Measurements from ENCODE around the gene GPR107.

The GPR107 gene

GRCh38 chr9:130042885-130043653 lies 10.6 kb upstream of the GPR107 start, which contains the start of gene FNBP1:
FNBP1 (minus strand) TSS chr9:130043189; CDS start chr9:130042975, 214 bp downstream.
- Histone ChIP-seq H3K9me3 (ENCODE audit: control insufficient read depth, insufficient read depth, low read length) (no peaks in the 10 kb centered on the region), H3K27me3 (ENCODE audit: control insufficient read depth, insufficient read depth, low read length) (peaks cover 17% of the 10 kb centered on the region), H3K4me3 (ENCODE audit: low read depth, low read length) (peak within 1 kb of the TSS; percentile 90), H3K36me3 (ENCODE audit: control insufficient read depth, insufficient read depth, low read length) (no peaks in the 10 kb centered on the region), H3K4me1 (ENCODE audit: control insufficient read depth, insufficient read depth, low read length) (peaks cover 16% of the 10 kb centered on the region), H3K9ac (ENCODE audit: low read depth, low read length) (peak within 1 kb of the TSS; percentile 47), H3K27ac (ENCODE audit: low read depth, low read length) (peak within 1 kb of the TSS; percentile 78)

DNA sequence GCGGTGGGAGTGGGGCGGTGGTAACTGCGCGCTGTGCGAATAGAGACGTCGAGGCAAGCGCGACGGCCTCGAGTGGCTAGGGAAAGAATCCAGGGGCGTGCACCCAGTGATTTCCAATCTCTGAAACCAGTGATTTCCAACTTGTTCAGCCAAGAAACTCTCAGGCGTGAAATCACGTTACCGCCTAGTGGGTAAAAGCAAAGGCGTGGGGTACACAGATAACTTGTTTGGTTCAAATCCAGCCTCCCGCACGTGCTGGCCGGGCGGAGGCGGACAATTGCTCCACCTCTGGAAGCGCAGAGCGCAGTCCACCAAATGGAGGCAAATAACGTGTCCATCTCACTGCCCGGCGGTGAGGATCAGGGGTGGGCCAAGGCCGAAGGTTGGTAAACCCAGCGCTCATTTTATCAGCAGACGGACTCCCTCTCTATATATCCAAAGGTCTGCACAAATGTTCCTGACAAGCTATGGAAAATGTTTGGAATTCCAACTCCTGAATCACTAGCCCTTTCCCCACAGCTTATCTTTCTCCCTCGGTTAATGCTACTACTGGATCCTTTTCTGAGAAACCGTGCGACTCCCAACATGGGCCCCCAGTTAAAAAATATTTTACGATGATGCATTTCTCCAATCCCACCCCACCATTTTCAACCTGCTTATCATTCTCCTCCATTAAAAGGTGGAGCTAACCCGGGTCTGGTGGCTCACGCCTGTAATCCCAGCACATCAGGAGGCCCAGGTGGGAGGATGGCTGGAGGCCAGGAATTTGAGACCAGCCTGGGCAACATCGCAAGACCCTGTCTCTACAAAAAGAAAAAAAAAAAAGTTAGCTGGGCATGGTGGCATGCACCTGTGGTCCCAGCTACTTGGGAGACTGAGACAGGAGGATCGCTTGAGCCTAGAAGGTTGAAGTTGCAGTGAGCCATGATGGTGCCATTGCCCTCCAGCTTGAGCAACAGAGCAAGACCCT lies 9.8 kb upstream of the GPR107 start:
- Histone ChIP-seq H3K27me3 (ENCODE audit: control insufficient read depth, insufficient read depth, low read length) (peaks cover 17% of the 10 kb centered on the region), H3K9me3 (ENCODE audit: control insufficient read depth, insufficient read depth, low read length) (no peaks in the 10 kb centered on the region), H3K27ac (ENCODE audit: low read depth, low read length) (peak overlapping the region; percentile 58), H3K4me3 (ENCODE audit: low read depth, low read length) (peak overlapping the region; percentile 72), H3K36me3 (ENCODE audit: control insufficient read depth, insufficient read depth, low read length) (no peaks in the 10 kb centered on the region), H3K9ac (ENCODE audit: low read depth, low read length) (peak overlapping the region; percentile 42; the same call in 1 of the 2 replicates), H3K4me1 (ENCODE audit: control insufficient read depth, insufficient read depth, low read length) (peaks cover 16% of the 10 kb centered on the region)

DNA sequence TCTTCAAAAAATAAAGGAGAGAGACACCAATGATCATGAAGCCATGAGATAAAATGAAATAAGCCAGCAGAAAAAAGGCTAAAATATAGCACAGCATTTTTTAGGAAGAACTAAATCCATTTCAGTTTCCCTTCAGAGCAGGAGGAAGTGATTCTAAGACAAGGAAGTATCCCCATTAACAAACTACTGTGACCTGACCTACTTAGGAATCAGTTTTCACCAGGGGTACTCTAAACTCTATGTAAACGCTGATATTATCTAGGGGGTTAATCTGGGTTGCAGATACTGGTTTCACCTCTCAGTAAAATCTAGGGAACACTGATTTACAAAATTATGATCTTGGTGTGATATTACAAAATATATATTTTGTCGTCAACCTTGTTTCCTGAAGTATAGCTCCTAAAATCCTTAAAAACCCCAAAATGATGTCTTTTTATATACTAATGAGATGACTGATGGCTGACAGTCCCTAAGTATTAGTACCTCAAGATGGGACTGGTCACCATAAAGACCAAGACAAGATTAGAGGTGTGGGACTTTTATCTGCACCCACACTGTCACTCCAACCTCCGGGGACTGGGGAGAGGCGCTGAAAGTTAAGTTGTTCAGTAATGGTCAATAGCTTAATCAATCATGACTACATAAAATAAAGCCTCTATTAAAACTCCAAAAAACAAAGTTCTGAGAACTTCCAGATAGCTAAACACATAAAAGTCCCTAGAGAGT lies 7.8 kb upstream of the GPR107 start:
- Histone ChIP-seq H3K9me3 (ENCODE audit: control insufficient read depth, insufficient read depth, low read length) (no peaks in the 10 kb centered on the region), H3K4me1 (ENCODE audit: control insufficient read depth, insufficient read depth, low read length) (peaks cover 19% of the 10 kb centered on the region), H3K27ac (ENCODE audit: low read depth, low read length) (no peak overlapping the region), H3K9ac (ENCODE audit: low read depth, low read length) (no peak overlapping the region), H3K4me3 (ENCODE audit: low read depth, low read length) (no peak overlapping the region), H3K27me3 (ENCODE audit: control insufficient read depth, insufficient read depth, low read length) (peaks cover 17% of the 10 kb centered on the region), H3K36me3 (ENCODE audit: control insufficient read depth, insufficient read depth, low read length) (no peaks in the 10 kb centered on the region)

DNA sequence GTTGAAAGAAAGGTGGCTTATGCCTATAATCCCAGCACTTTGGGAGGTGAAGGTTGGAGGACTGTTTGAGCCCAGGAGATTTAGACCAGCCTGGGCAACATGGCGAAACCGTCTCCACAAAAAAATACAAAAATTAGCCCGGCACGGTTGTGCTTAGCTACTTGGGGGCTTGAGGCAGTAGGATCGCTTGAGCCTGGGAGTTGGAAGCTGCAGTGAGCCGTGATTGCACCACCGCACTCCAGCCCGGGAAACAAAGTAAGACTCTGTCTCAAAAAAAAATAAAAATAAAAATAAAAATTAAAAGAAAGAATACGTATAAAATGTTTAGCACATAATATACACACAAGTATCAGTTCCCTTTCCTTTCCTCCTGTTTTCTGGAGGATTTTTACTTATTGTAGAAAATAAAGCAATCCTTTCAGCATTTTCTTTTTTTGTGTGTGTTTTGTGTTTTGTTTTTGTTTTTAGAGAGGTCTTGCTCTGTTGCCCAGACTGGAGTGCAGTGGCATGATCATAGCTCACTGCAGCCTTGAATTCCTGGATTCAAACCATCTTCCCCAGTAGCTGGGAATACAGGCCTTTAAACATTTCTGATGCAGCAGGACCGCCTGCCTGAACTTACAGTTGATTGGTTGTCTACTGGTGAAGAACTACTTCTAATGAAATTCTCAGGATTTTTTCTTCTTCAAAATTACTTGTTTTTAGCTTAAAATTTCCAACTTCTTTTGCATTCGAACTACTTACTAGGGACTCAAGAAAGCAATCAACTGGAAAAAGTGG lies 4.1 kb upstream of the GPR107 start:
- H3K27ac ChIP-seq (ENCODE audit: low read depth, low read length) = peak overlapping the region; percentile 20

GRCh38 chr9:130050462-130050861 lies 3.2 kb upstream of the GPR107 start:
- Histone ChIP-seq H3K36me3 (ENCODE audit: control insufficient read depth, insufficient read depth, low read length) (no peaks in the 10 kb centered on the region), H3K4me3 (ENCODE audit: low read depth, low read length) (no peak overlapping the region), H3K4me1 (ENCODE audit: control insufficient read depth, insufficient read depth, low read length) (peaks cover 11% of the 10 kb centered on the region; the same call in 1 of the 2 replicates), H3K27me3 (ENCODE audit: control insufficient read depth, insufficient read depth, low read length) (no peaks in the 10 kb centered on the region), H3K9me3 (ENCODE audit: control insufficient read depth, insufficient read depth, low read length) (no peaks in the 10 kb centered on the region), H3K27ac (ENCODE audit: low read depth, low read length) (peak overlapping the region; percentile 20), H3K9ac (ENCODE audit: low read depth, low read length) (no peak overlapping the region)

More for the DNA sequence above, 4.1 kb upstream of the GPR107 start:
- Histone ChIP-seq H3K4me1 (ENCODE audit: control insufficient read depth, insufficient read depth, low read length) (peaks cover 8% of the 10 kb centered on the region; the same call in 1 of the 2 replicates), H3K27me3 (ENCODE audit: control insufficient read depth, insufficient read depth, low read length) (no peaks in the 10 kb centered on the region), H3K4me3 (ENCODE audit: low read depth, low read length) (no peak overlapping the region), H3K9ac (ENCODE audit: low read depth, low read length) (no peak overlapping the region), H3K36me3 (ENCODE audit: control insufficient read depth, insufficient read depth, low read length) (no peaks in the 10 kb centered on the region), H3K9me3 (ENCODE audit: control insufficient read depth, insufficient read depth, low read length) (no peaks in the 10 kb centered on the region)

DNA sequence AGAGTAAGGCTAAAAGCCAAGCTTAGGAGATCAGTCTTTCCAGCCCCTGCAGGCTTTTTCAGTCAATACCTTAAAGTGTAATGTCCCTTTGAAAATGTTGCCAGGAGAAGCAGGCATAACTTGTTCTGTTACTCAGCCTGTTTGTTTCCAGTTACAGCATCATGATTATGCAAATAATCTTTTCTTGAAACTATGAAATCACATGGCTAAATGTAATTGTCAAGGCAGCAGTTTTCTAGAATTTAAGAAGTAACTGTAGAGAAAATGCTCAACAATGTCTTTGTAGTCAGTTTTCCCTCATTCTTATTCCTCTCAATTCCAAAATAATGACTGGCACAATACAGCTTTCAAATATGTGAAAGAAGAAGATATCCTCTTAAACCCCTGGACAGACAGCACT lies 1.9 kb upstream of the GPR107 start:
- no peak overlapping the region for H3K4me3 ChIP-seq (ENCODE audit: low read depth, low read length)

DNA sequence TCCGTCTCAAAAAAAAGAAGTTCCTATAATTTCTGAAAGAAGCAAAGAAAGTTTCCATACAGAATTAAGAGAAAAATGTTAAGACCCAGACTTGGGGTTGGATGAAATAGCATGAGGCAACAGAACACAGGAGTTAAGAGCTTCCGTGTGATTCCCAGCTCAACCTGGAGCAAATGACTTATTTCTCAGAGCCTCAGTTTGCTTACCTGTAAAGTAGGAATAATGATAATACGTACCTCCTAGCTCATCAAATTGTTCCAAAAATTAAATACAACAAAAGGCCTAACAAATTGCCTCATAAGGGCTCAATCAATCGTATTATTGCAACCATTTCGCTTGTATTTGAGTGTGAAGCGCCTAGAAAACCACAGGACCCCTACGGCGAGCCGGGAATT lies 600 bp upstream of the GPR107 start:
- Histone ChIP-seq H3K4me3 (ENCODE audit: low read depth, low read length) (peak overlapping the region; percentile 75), H3K9ac (ENCODE audit: low read depth, low read length) (peak overlapping the region; percentile 62), H3K27me3 (ENCODE audit: control insufficient read depth, insufficient read depth, low read length) (no peaks in the 10 kb centered on the region), H3K36me3 (ENCODE audit: control insufficient read depth, insufficient read depth, low read length) (no peaks in the 10 kb centered on the region), H3K9me3 (ENCODE audit: control insufficient read depth, insufficient read depth, low read length) (no peaks in the 10 kb centered on the region), H3K27ac (ENCODE audit: low read depth, low read length) (peak overlapping the region; percentile 92), H3K4me1 (ENCODE audit: control insufficient read depth, insufficient read depth, low read length) (peaks cover 8% of the 10 kb centered on the region; the same call in 1 of the 2 replicates)

More for the DNA sequence above, 1.9 kb upstream of the GPR107 start:
- Histone ChIP-seq H3K27me3 (ENCODE audit: control insufficient read depth, insufficient read depth, low read length) (no peaks in the 10 kb centered on the region), H3K36me3 (ENCODE audit: control insufficient read depth, insufficient read depth, low read length) (no peaks in the 10 kb centered on the region), H3K27ac (ENCODE audit: low read depth, low read length) (no peak overlapping the region), H3K9me3 (ENCODE audit: control insufficient read depth, insufficient read depth, low read length) (no peaks in the 10 kb centered on the region), H3K9ac (ENCODE audit: low read depth, low read length) (no peak overlapping the region), H3K4me1 (ENCODE audit: control insufficient read depth, insufficient read depth, low read length) (peaks cover 8% of the 10 kb centered on the region; the same call in 1 of the 2 replicates)

DNA sequence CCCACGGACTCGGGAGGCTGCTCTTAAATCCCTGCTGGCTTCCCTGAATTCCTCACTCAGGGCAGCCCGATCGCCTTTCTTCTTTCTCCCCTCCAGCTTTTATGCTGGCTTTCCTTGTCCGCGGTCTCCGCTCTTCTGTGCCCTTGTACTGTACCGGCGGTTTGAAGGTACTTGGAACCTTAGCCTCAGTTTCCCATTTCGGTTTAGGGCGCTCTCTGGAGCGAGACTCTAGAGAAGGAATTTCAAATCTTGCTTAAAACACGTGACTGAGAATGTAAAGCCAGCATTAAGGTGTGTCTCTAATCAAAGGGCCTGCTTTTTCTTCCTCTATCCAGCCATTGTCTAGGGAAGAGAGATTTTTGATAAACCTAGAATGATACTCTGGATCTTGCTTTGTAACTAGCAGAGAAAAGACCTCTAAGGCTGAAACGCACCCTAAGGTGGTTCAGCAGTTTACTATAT lies 650 bp downstream of the GPR107 start:
- H3K36me3 ChIP-seq (ENCODE audit: control insufficient read depth, insufficient read depth, low read length) = peaks cover 4% of the 10 kb centered on the region
- H3K27me3 ChIP-seq (ENCODE audit: control insufficient read depth, insufficient read depth, low read length) = no peaks in the 10 kb centered on the region
- 0 out of 2 replicates have a peak, but pooled peaks cover 4% of the 10 kb centered on the region for H3K4me1 ChIP-seq (ENCODE audit: control insufficient read depth, insufficient read depth, low read length)
- no peaks in the 10 kb centered on the region for H3K9me3 ChIP-seq (ENCODE audit: control insufficient read depth, insufficient read depth, low read length)
- H3K9ac ChIP-seq (ENCODE audit: low read depth, low read length) = peak overlapping the region; percentile 62
- H3K4me3 ChIP-seq (ENCODE audit: low read depth, low read length) = peak overlapping the region; percentile 75
- H3K27ac ChIP-seq (ENCODE audit: low read depth, low read length) = peak overlapping the region; percentile 92

DNA sequence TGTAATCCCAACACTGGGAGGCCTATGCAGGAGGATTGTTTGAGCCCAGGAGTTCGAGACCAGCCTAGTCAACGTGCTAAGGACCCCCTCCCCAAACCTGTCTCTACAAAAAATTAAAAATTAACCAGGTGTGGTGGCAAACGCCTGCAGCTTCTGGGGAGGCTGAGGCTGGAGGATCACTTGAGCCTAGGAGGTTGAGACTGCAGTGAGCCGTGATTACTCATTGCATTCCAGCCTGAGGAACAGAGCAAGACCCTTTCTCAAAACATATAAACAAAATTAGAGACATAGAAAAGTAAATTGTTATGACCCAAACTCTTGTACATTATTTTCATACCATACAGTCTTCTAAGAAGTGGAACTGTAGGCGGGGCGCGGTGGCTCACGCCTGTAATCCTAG lies 1.1 kb downstream of the GPR107 start:
- Histone ChIP-seq H3K4me3 (ENCODE audit: low read depth, low read length) (peak overlapping the region; percentile 75), H3K9ac (ENCODE audit: low read depth, low read length) (peak overlapping the region; percentile 62; the same call in 1 of the 2 replicates), H3K27ac (ENCODE audit: low read depth, low read length) (no peak overlapping the region), H3K4me1 (ENCODE audit: control insufficient read depth, insufficient read depth, low read length) (0 out of 2 replicates have a peak, but pooled peaks cover 4% of the 10 kb centered on the region), H3K27me3 (ENCODE audit: control insufficient read depth, insufficient read depth, low read length) (no peaks in the 10 kb centered on the region), H3K36me3 (ENCODE audit: control insufficient read depth, insufficient read depth, low read length) (peaks cover 4% of the 10 kb centered on the region), H3K9me3 (ENCODE audit: control insufficient read depth, insufficient read depth, low read length) (no peaks in the 10 kb centered on the region)

All from HUES48 (cell line).